Adipose tissue (tissue), 3 donors: ENCODE results near the gene POLR3H. TPM values are rescaled to one million over a fixed set of nuclear protein-coding genes. Genes with fewer than 3 reads are reported as not detected.

ENCODE experiments used
- H3K27ac ChIP-seq: one replicate; pipeline ENCODE4 v1.5.1; 2013; ENCODE audit warnings: low read depth, low read length
- WGBS, 3 donors: extraction: QIAGEN DNeasy Blood & Tissue Kit; methylation state at CpG; one replicate each; pipeline ENCODE4 v1.1.7; 2013; 5-methylcytosine and 5-hydroxymethylcytosine counted together
- polyA plus RNA-seq, 3 donors: library from polyadenylated mRNA; stranded (reverse); fragments of 200-250 nt; gene quantifications; one replicate each; pipeline ENCODE4 v1.2.3, GENCODE V29; 2013
- donor health status: healthy with polysubstance abuse.
- donor health status: Bipolar disorder and iron deficiency.
- donor health status: healthy.

Gene POLR3H
- polyA plus RNA-seq, 3 donors = 10.4 to 56.0 (median 28.1) TPM

DNA sequence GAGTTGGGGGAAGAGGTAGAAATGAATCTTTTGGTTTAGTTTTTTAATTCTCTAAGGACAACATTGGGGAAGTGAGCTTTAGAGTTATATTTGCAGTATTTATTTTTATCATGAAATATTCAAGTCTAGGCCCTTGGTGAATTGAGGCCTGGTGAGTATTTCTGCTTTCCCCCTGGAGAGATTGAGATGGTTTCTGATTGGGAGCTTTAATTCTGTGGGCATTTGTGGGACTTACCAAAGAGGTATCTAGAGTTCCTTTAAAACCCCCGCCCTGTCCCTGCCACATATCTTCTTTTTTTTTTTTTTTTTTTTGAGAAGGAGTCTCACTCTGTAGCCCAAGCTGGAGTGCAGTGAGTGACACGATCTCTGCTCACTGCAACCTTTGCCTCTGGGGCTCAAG is 65.8 kb downstream of the POLR3H start:
- H3K27ac ChIP-seq = no peak overlapping the region
- WGBS, 3 donors = 71 to 78% (median 76%) methylated on average over 2 of the region's 2 CpGs

Other genes starting within 250 kb of the POLR3H start
- gene ZC3H7B, start 242.9 kb downstream of the POLR3H start, polyA plus RNA-seq = 10 to 100 TPM; 20.0 to 42.5 (median 34.9) TPM
- gene TEF, start 162.5 kb downstream of the POLR3H start, polyA plus RNA-seq = 10 to 100 TPM in 2 of 3 donors, 1 to 10 TPM in 1; 9.9 to 19.0 (median 15.9) TPM
- 10 to 100 TPM; 18.4 to 48.0 (median 25.4) TPM for gene TOB2, start 97.7 kb downstream of the POLR3H start, polyA plus RNA-seq
- gene PHF5A, start 75.8 kb downstream of the POLR3H start, polyA plus RNA-seq = 10 to 100 TPM; 26.0 to 41.7 (median 36.8) TPM
- 100 to 1,000 TPM in 1 of 3 donors, 10 to 100 TPM in 2; 61.9 to 197 (median 63.4) TPM for gene ACO2, start 75.4 kb downstream of the POLR3H start, polyA plus RNA-seq
- 1 to 10 TPM in 2 of 3 donors, under 1 TPM in 1; 0.91 to 8.3 (median 5.1) TPM for gene CSDC2, start 16.5 kb upstream of the POLR3H start, polyA plus RNA-seq
- 100 to 1,000 TPM in 1 of 3 donors, 10 to 100 TPM in 2; 41.9 to 171 (median 68.4) TPM for gene PMM1, start 45.4 kb upstream of the POLR3H start, polyA plus RNA-seq
- 10 to 100 TPM in 2 of 3 donors, 1 to 10 TPM in 1; 7.0 to 19.6 (median 16.8) TPM for gene DESI1, start 76.6 kb upstream of the POLR3H start, polyA plus RNA-seq
- 100 to 1,000 TPM in 2 of 3 donors, 10 to 100 TPM in 1; 82.5 to 158 (median 152) TPM for gene XRCC6, start 76.8 kb upstream of the POLR3H start, polyA plus RNA-seq
- 100 to 1,000 TPM in 2 of 3 donors, 10 to 100 TPM in 1; 78.2 to 139 (median 121) TPM for gene SNU13, start 144.4 kb upstream of the POLR3H start, polyA plus RNA-seq
- 1 to 10 TPM in 1 of 3 donors, under 1 TPM in 2; 0.34 to 1.6 (median 0.86) TPM for gene MEI1, start 155.0 kb upstream of the POLR3H start, polyA plus RNA-seq